Lower leg skin (tissue), 4 donors: Measurements from ENCODE around the gene FUNDC2. TPM values are rescaled to one million over a fixed set of nuclear protein-coding genes. Genes with fewer than 3 reads are reported as not detected.
"Not testable (repeated sequence)": the region's sequence is repeated elsewhere in the genome, so short reads cannot be mapped to it uniquely, and the experiment has no call there.

Source experiments
- DNase-seq, 2 donors: peaks; one replicate each; pipeline ENCODE4 v3.0.0-alpha.2; 2019; ENCODE audit warnings: low spot score in 2 of 2
- H3K4me3 ChIP-seq: fragments of 200-600 bp; sonication (generic); 2 replicates; pipeline ENCODE4 v1.5.1; 2017; ENCODE audit warnings: mild to moderate bottlenecking, low read depth; ENCODE audit not compliant: poor library complexity, severe bottlenecking
- POLR2A ChIP-seq, 2 donors: fragments of 450-650 bp; IDR thresholded peaks; one replicate each; pipeline ENCODE4 v1.6.1; 2016 to 2017; ENCODE audit warnings: antibody characterized with exemption in 2 of 2, mild to moderate bottlenecking in 1 of 2, moderate library complexity in 1 of 2
- WGBS, 2 donors: methylation state at CpG; one replicate each; pipeline ENCODE4 v1.1.5; 2018; 5-methylcytosine and 5-hydroxymethylcytosine counted together
- intact Hi-C: fragments of 100-400 bp; cut with DNase I; formaldehyde crosslinking; loops from one replicate; pipeline ENCODE4 v1.15.0; 2023; ENCODE audit warnings: low total_unique reads
- total RNA-seq, 4 donors: library from RNA; depleted of rRNA; stranded (reverse); fragments of >200 nt; gene quantifications; one replicate each; pipeline ENCODE4 v1.1.0, GENCODE V29; 2016
- TF ChIP-seq, protein P1 (sequence below), 3 donors: fragments of 450-650 bp; IDR thresholded peaks; one replicate each; pipeline ENCODE4 v1.5.1; 2016; ENCODE audit warnings: antibody characterized with exemption in 3 of 3, mild to moderate bottlenecking in 3 of 3, moderate library complexity in 2 of 3

FUNDC2 gene
- total RNA-seq, 4 donors from 2014 or later, result 21.1 to 35.8 (median 27.3) TPM

DNA sequence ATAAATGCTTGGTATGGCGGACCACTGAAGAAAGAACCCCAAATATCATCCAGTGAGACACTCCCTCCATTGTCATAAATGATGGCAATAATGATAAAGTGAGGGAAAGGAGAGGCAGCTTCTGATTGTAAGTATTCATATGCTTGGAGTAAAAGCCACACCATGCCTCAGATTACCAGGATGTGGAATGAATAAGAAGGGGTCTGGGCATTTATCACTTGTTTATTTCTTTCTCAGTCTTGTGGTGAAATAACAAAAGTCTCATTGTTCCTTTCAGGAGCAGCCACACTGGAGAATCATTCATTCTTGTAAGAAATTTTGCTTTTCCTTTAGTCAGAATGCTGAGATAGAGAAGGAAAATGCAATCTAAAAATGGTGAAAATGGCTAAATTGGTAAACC lies 25.8 kb upstream of the FUNDC2 start:
- TF ChIP-seq, protein P1, sequence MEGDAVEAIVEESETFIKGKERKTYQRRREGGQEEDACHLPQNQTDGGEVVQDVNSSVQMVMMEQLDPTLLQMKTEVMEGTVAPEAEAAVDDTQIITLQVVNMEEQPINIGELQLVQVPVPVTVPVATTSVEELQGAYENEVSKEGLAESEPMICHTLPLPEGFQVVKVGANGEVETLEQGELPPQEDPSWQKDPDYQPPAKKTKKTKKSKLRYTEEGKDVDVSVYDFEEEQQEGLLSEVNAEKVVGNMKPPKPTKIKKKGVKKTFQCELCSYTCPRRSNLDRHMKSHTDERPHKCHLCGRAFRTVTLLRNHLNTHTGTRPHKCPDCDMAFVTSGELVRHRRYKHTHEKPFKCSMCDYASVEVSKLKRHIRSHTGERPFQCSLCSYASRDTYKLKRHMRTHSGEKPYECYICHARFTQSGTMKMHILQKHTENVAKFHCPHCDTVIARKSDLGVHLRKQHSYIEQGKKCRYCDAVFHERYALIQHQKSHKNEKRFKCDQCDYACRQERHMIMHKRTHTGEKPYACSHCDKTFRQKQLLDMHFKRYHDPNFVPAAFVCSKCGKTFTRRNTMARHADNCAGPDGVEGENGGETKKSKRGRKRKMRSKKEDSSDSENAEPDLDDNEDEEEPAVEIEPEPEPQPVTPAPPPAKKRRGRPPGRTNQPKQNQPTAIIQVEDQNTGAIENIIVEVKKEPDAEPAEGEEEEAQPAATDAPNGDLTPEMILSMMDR (IDR thresholded peaks at IDR 0.05), result no peak
- no peak for TF ChIP-seq POLR2A (IDR thresholded peaks at IDR 0.05)

GRCh38 chrX:155001873-155002272 lies 24.8 kb upstream of the FUNDC2 start:
- no peak overlapping the region for H3K4me3 ChIP-seq
- no peak for TF ChIP-seq POLR2A (IDR thresholded peaks at IDR 0.05)
- TF ChIP-seq, protein P1 (IDR thresholded peaks at IDR 0.05), result no peak
- intact Hi-C loops, result no loop called here
- WGBS, 2 donors, result 86 to 88% methylated on average over 4 of the region's 4 CpGs
- no peak for DNase-seq

More for the DNA sequence above, 25.8 kb upstream of the FUNDC2 start:
- intact Hi-C loops, result no loop called here
- DNase-seq, result no peak
- 60 to 100% methylated on average over 1 of the region's 1 CpG for WGBS, 2 donors
- no peak overlapping the region for H3K4me3 ChIP-seq

DNA sequence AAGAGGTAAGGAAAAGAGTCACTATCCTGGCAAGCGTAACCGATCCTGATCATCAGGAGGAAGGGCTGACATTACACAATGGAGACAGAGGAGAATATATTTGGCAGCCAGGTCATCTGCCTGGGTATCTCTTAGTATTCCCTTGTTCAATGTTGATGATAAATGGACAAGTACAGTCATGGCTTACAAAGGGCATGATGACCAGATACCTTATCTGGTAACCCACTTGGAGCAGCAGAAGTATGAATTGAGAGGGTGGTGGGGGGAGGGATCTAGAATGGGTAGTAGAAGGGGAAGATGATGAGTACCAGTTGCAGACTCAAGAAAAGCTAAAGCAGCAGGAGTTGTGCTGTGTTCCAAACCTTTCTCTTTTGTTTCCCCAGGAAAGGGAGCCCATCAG lies 21.5 kb upstream of the FUNDC2 start:
- WGBS, 2 donors, result 100% methylated on average over 2 of the region's 2 CpGs
- TF ChIP-seq, protein P1 (IDR thresholded peaks at IDR 0.05), result no peak
- TF ChIP-seq POLR2A (IDR thresholded peaks at IDR 0.05), result no peak
- DNase-seq, result no peak
- intact Hi-C loops, result no loop called here
- no peak overlapping the region for H3K4me3 ChIP-seq

- DNase-seq, H3K4me3 ChIP-seq, intact Hi-C loops: not testable (repeated sequence)
- WGBS, 2 donors, result no CpG with 5 or more reads among the region's 10 CpGs
Measured at GRCh38 chrX:155006379-155006778, 20.3 kb upstream of the FUNDC2 start.

DNA sequence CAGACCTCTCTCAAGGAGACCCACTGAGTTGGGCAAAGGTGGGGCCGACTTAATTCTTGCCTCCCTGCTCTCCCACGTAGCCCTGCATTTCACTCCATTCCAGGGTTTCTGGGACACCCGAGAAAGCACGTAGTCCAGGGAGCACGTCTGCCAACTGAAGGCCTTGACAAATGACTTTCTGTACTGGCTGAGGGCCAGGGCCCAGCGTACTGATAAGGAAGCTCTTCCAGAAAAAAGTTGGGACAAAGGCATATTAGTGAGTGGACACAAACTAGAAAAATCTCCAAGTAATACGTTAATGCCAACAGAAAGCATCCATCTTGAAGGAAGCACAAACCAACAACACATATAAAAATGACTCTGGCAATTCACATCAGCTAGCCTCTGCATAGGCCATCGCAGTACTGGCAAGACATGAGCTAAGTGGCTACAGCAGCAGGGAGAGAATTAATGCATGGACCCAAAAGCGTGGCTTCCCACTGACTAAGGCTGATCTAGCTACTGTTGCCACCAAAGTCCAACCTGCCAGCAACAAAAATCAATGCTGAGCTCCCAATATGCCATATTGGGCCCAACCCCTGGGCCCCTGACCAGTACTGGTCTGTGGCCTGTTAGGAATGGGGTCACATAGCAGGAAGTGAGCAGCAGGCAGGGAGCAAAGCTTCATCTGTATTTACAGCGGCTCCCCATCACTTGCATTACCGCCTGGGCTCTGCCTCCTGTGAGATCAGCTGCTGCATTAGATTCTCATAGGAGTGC lies 19.6 kb upstream of the FUNDC2 start:
- intact Hi-C loops, DNase-seq, H3K4me3 ChIP-seq: not testable (repeated sequence)
- 49 to 56% methylated on average over 7 to 9 of the region's 11 CpGs for WGBS, 2 donors

GRCh38 chrX:155008578-155008977 lies 18.1 kb upstream of the FUNDC2 start:
- 92 to 100% methylated on average over 3 of the region's 12 CpGs for WGBS, 2 donors
- H3K4me3 ChIP-seq, DNase-seq, intact Hi-C loops: not testable (repeated sequence)

GRCh38 chrX:155009994-155010472 lies 16.6 kb upstream of the FUNDC2 start:
- 32 to 70% methylated on average over 3 of the region's 3 CpGs for WGBS, 2 donors
- DNase-seq, result no peak
- intact Hi-C loops, result no loop called here
- TF ChIP-seq, protein P1 (IDR thresholded peaks at IDR 0.05), result no peak
- TF ChIP-seq POLR2A (IDR thresholded peaks at IDR 0.05), result no peak
- H3K4me3 ChIP-seq, result no peak overlapping the region
